GM18951 (cell line): Measurements from ENCODE around the gene ASIC3.
"Not testable (repeated sequence)": the region's sequence is repeated elsewhere in the genome, so short reads cannot be mapped to it uniquely, and the experiment has no call there.

Experiments used
- POLR2A ChIP-seq: IDR thresholded peaks from 4 replicates; pipeline ENCODE4 v1.6.1; 2011; ENCODE audit warnings: mild to moderate bottlenecking; ENCODE audit not compliant: insufficient read length, insufficient read depth; ENCODE audit errors: extremely low read depth
- in situ Hi-C: fragments of 300-500 bp; cut with MboI; formaldehyde crosslinking; loops from one replicate; pipeline ENCODE4 v1.12.0; 2022; ENCODE audit warnings: low sequenced_read_pairs, mixed read lengths, inconsistent platforms; ENCODE audit not compliant: unreplicated experiment

The ASIC3 gene

GRCh38 chr7:151018421-151019129 is 29.8 kb upstream of the ASIC3 start:
- TF ChIP-seq POLR2A = no peak
- in situ Hi-C loops = no loop called here

GRCh38 chr7:151019130-151019447 is 29.2 kb upstream of the ASIC3 start:
- in situ Hi-C loops = no loop called here
- TF ChIP-seq POLR2A = no peak

- in situ Hi-C loops = no loop called here
- TF ChIP-seq POLR2A = no peak
Observed at GRCh38 chr7:151020231-151020630, 28.1 kb upstream of the ASIC3 start.

GRCh38 chr7:151023232-151023631 is 25.1 kb upstream of the ASIC3 start:
- no peak for TF ChIP-seq POLR2A
- in situ Hi-C loops = no loop called here

- TF ChIP-seq POLR2A = no peak
- in situ Hi-C loops = no loop called here
Observed at GRCh38 chr7:151024435-151025056, 23.8 kb upstream of the ASIC3 start, which contains the start of gene ATG9B. Gene ATG9B (minus strand): TSS chr7:151024494. CDS start chr7:151024423, 71 bp downstream.

GRCh38 chr7:151025924-151026671 is 22.2 kb upstream of the ASIC3 start:
- TF ChIP-seq POLR2A = no peak
- in situ Hi-C loops = no loop called here

GRCh38 chr7:151026771-151027727 is 21.3 kb upstream of the ASIC3 start:
- in situ Hi-C loops = not testable (repeated sequence)

- in situ Hi-C loops = not testable (repeated sequence)
Observed at GRCh38 chr7:151027728-151028130, 20.6 kb upstream of the ASIC3 start.

GRCh38 chr7:151028131-151028947 is 20.0 kb upstream of the ASIC3 start, which contains the start of gene ABCB8:
Gene ABCB8 (plus strand): TSS chr7:151028450. CDS start chr7:151028516, 66 bp downstream.
- peak; percentile 73 for TF ChIP-seq POLR2A
- in situ Hi-C loops = no loop called here

GRCh38 chr7:151028948-151029501 is 19.3 kb upstream of the ASIC3 start:
- in situ Hi-C loops = no loop called here
- no peak for TF ChIP-seq POLR2A

GRCh38 chr7:151031011-151031410 is 17.3 kb upstream of the ASIC3 start:
- in situ Hi-C loops = no loop called here
- no peak for TF ChIP-seq POLR2A
